Activated CD8-positive, alpha-beta memory T cell treated with anti-CD3 and anti-CD28 coated beads, Interleukin-2, amount 10 ng/mL, durations not matched to agents 7 days and 5 days (primary cell): ENCODE results near the gene CDH6. TPM values are rescaled to one million over a fixed set of nuclear protein-coding genes. Genes with fewer than 3 reads are reported as not detected.

ENCODE experiments used
- ATAC-seq: fragments of 150-1000 bp; cut with Tn5 transposase; one replicate; pipeline ENCODE4 v1.10.0; 2021; ENCODE audit warnings: moderate library complexity
- CTCF ChIA-PET: fragments of 350-600 bp; sonication (Branson Sonifier 250); formaldehyde crosslinking; loops from one replicate; lab custom pipeline; 2021; ENCODE audit warnings: antibody characterized with exemption; lab: Charles Lee
- DNase-seq: peaks from one replicate; pipeline ENCODE4 v3.0.0-alpha.2; 2020
- H3K27ac Mint-ChIP-seq: one replicate; pipeline ENCODE4 v1.8.0; 2021; ENCODE audit warnings: mild to moderate bottlenecking, mixed read lengths
- H3K27me3 Mint-ChIP-seq: one replicate; pipeline ENCODE4 v1.8.0; 2021; ENCODE audit warnings: mixed read lengths
- H3K36me3 Mint-ChIP-seq: one replicate; pipeline ENCODE4 v1.8.0; 2021; ENCODE audit warnings: mild to moderate bottlenecking, mixed read lengths
- H3K4me1 Mint-ChIP-seq: one replicate; pipeline ENCODE4 v1.8.0; 2021; ENCODE audit warnings: mixed read lengths
- H3K4me3 Mint-ChIP-seq: one replicate; pipeline ENCODE4 v1.8.0; 2021; ENCODE audit warnings: mild to moderate bottlenecking, moderate library complexity, mixed read lengths
- H3K9me3 Mint-ChIP-seq: one replicate; pipeline ENCODE4 v1.8.0; 2022; ENCODE audit warnings: low read depth, mixed read lengths
- total RNA-seq, 2 experiments: library from RNA; stranded (reverse); gene quantifications; one replicate each; pipeline ENCODE4 v1.2.3, GENCODE V29; 2021

CDH6 gene
- total RNA-seq, 2 experiments from 2014 or later: not detected

DNA sequence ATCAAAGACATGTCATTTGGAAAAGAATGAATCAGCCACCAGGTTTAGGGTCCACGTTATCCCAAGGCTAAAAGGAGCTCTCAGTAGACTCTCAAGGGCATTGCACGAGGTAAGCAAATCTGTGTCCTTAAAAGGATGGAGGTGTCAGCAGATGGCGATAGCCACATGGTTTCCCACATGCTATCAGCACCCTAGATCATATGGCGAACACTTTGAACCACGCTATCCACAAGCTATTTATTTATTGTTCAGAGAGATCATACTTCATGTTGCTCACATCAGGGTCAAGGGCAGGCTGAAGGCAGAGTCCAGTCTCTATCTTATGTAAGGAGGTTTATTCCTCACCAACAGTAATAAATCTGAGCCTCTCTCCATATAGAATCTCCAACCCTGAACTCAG, 43.7 kb downstream of the CDH6 start:
- Mint-ChIP-seq H3K9me3 (no peaks in the 10 kb centered on the region), H3K4me3 (no peak overlapping the region), H3K27ac (no peak overlapping the region), H3K4me1 (no peaks in the 10 kb centered on the region), H3K36me3 (no peaks in the 10 kb centered on the region), H3K27me3 (no peaks in the 10 kb centered on the region)
- CTCF ChIA-PET: no interaction called here
- no peak for ATAC-seq
- DNase-seq: no peak

DNA sequence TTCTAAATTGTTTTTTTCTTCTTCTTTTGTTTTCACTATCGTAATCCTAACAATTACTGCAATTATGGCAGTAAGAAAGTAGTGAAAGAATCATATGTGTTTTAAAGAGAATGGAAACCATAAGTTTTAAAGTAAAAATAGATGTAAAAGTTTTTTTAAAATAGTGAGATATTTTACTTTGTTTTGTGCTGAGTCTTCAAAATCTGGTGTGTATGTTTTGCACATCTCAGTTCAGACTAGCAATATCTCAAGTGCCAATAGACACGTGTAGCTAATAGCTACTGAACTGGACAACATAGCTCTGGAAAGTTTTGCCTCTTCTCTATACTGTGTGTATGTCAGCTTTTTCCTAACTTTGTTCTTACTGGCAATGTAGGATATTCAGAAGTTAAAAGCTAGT, 45.0 kb downstream of the CDH6 start:
- DNase-seq: no peak
- Mint-ChIP-seq H3K27me3 (no peaks in the 10 kb centered on the region), H3K27ac (no peak overlapping the region), H3K36me3 (no peaks in the 10 kb centered on the region), H3K9me3 (no peaks in the 10 kb centered on the region), H3K4me3 (no peak overlapping the region), H3K4me1 (no peaks in the 10 kb centered on the region)
- no peak for ATAC-seq
- CTCF ChIA-PET: no interaction called here

DNA sequence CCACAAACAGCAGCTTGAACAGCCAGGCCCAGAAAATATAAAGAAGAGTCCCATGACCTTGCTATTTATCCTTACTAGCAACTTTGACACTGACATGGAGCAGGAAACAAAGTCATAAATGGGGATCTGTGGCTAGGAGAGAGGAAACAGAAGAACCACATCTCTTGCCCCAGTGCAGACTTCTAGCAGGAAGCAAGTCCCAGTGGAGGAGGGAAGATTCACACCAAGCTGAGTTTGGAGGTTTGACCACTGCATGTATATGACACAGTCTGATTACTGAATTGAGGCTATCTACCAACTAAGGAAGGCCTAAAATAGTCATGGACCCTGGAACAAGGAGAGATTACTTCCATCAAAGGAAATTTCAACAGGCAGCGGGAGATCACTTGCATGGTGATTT, 51.4 kb downstream of the CDH6 start:
- CTCF ChIA-PET: no interaction called here

DNA sequence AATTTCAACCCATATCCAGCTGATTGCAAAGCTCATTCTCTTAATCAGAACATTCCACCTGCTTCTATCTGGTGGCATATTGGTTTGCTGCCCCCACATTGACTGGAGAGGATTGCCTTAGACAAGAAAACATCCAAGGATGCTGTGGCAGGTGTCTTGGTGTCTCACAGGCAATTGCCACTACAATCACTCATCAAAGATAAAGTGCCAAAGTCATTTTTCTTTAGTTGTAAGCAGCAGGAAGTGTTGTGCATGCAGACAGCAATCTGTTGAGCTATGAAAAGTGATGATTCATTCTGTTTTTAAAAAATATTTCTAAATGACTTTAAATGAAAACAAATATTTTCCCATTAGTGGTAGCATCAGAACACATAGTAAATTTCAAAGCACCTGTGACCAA, 53.9 kb downstream of the CDH6 start:
- CTCF ChIA-PET: interaction anchor here (0.9 to 1.8 kb wide), 2 partner anchors 15 to 23 kb away, joined by 3 to 6 read pairs; no protein-coding TSS in a partner anchor
- DNase-seq: no peak

More for the DNA sequence above, 51.4 kb downstream of the CDH6 start:
- H3K27me3 Mint-ChIP-seq: no peaks in the 10 kb centered on the region
- H3K36me3 Mint-ChIP-seq: no peaks in the 10 kb centered on the region
- ATAC-seq: no peak
- H3K27ac Mint-ChIP-seq: no peak overlapping the region
- H3K9me3 Mint-ChIP-seq: no peaks in the 10 kb centered on the region
- H3K4me1 Mint-ChIP-seq: no peaks in the 10 kb centered on the region
- DNase-seq: no peak
- H3K4me3 Mint-ChIP-seq: no peak overlapping the region

DNA sequence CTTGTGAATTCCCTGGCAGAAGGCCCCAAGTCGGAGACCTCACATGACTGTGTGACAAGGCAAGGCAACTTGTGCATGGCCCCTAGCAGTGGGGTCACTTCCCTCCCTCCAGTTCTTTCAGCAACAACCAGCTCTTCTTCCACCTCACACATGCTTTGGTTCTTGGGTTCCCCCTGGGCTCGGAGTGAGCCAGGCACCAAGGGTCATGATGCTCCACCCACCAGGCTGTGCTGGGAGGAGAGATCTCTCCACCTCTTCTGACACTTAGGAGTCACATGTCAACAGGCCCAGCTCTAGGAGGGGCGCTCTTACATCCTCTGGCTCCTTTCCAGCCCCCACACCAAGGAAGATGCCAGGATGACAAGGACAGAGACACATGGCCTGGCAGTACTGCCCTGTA, 56.7 kb downstream of the CDH6 start:
- CTCF ChIA-PET: no interaction called here
- H3K27ac Mint-ChIP-seq: no peak overlapping the region
- no peaks in the 10 kb centered on the region for H3K27me3 Mint-ChIP-seq
- H3K4me3 Mint-ChIP-seq: no peak overlapping the region
- peaks cover 3% of the 10 kb centered on the region for H3K9me3 Mint-ChIP-seq
- H3K36me3 Mint-ChIP-seq: no peaks in the 10 kb centered on the region
- no peak for ATAC-seq
- no peaks in the 10 kb centered on the region for H3K4me1 Mint-ChIP-seq
- no peak for DNase-seq

More for the DNA sequence above, 53.9 kb downstream of the CDH6 start:
- Mint-ChIP-seq H3K9me3 (no peaks in the 10 kb centered on the region), H3K27ac (no peak overlapping the region), H3K27me3 (no peaks in the 10 kb centered on the region), H3K4me3 (no peak overlapping the region), H3K4me1 (no peaks in the 10 kb centered on the region), H3K36me3 (no peaks in the 10 kb centered on the region)
- ATAC-seq: no peak

DNA sequence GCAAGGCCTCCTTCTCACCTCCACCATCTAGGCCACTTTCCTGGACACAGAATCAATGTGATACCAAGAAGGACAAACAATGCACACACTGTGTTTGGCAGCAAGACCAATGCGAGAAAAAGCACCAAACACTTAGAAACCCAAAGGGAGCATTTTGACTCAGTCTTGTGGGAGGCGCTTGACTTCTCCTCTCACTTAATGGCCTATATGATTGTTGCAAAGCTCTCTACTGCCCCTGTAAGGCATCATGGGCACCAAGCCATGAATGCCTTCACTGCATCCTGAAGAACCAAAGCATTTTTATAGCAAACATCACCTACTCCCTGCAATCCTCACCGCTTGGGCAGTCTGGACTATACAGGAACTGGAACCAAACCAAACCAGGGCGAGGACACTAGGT, 57.5 kb downstream of the CDH6 start:
- CTCF ChIA-PET: no interaction called here
- no peak overlapping the region for H3K27ac Mint-ChIP-seq
- H3K4me3 Mint-ChIP-seq: no peak overlapping the region
- no peaks in the 10 kb centered on the region for H3K36me3 Mint-ChIP-seq
- no peaks in the 10 kb centered on the region for H3K27me3 Mint-ChIP-seq
- H3K9me3 Mint-ChIP-seq: peaks cover 3% of the 10 kb centered on the region
- no peak for ATAC-seq
- no peaks in the 10 kb centered on the region for H3K4me1 Mint-ChIP-seq
- DNase-seq: no peak

DNA sequence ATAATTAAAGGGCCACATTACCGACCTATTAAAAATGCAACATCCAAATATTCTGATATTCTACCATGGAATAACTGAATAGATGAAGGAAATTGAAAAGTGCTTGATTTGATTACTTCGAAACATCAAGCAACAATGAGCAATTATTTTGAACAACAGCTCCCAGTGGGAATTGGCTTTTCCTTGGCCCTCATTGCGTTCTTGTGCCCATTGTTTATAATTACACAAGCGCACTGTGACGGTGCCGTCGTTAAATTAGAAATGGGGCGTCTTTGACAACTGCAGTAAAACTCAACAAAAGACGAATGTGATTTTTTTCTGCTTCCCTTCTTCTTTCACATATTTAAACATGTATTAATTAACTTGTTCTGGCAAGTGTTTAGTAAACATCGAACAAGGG, 61.6 kb downstream of the CDH6 start:
- no peaks in the 10 kb centered on the region for H3K27me3 Mint-ChIP-seq
- no peaks in the 10 kb centered on the region for H3K36me3 Mint-ChIP-seq
- peaks cover 3% of the 10 kb centered on the region for H3K9me3 Mint-ChIP-seq
- H3K4me3 Mint-ChIP-seq: no peak overlapping the region
- DNase-seq: no peak
- no peaks in the 10 kb centered on the region for H3K4me1 Mint-ChIP-seq
- CTCF ChIA-PET: interaction anchor here (1.5 kb wide), 1 partner anchor 16 kb away, joined by 4 read pairs; no protein-coding TSS in a partner anchor
- ATAC-seq: no peak
- no peak overlapping the region for H3K27ac Mint-ChIP-seq

DNA sequence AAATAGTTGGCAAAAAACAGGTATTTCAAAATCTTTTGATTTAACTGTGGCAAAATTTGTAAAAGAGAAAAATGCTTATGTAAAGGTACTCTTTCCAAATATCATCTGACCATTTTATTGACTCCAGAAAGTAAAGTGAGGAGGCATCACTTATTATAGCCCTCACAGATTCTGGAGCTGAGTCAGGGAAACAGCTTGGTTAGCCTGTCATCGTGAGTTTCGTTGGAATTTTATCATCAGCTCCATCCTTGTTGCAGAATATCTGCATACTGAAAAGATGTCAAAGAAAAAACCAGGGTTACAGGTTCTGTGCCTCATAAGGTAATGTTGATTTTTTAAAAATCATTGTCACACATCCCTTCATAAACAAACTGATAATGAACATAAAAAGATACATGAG, 74.8 kb downstream of the CDH6 start:
- H3K9me3 Mint-ChIP-seq: no peaks in the 10 kb centered on the region
- CTCF ChIA-PET: no interaction called here
- H3K4me3 Mint-ChIP-seq: no peak overlapping the region
- no peaks in the 10 kb centered on the region for H3K27me3 Mint-ChIP-seq
- H3K27ac Mint-ChIP-seq: no peak overlapping the region
- no peak for DNase-seq
- no peak for ATAC-seq
- H3K36me3 Mint-ChIP-seq: no peaks in the 10 kb centered on the region
- no peaks in the 10 kb centered on the region for H3K4me1 Mint-ChIP-seq

DNA sequence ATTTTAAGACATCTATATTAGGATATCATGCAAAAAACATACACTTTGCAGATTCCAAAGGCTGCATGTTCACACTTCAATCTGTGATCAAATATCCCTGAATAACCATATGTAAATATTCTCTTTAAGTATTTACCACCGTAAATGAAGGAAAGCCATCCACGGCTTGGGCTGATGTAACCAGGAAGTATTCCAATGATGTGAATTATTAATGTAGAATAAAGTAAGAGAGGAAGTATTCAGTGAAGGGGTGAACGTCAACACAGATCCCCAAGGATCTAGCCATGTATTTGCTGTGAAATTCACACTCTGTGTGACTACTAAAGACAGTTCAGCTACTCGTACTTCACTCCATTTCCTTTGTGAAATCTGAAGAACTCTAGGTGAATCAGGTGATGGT, 75.2 kb downstream of the CDH6 start:
- DNase-seq: no peak
- H3K9me3 Mint-ChIP-seq: no peaks in the 10 kb centered on the region
- ATAC-seq: no peak
- CTCF ChIA-PET: no interaction called here
- H3K4me1 Mint-ChIP-seq: no peaks in the 10 kb centered on the region
- no peaks in the 10 kb centered on the region for H3K36me3 Mint-ChIP-seq
- H3K4me3 Mint-ChIP-seq: no peak overlapping the region
- H3K27ac Mint-ChIP-seq: no peak overlapping the region
- H3K27me3 Mint-ChIP-seq: no peaks in the 10 kb centered on the region

DNA sequence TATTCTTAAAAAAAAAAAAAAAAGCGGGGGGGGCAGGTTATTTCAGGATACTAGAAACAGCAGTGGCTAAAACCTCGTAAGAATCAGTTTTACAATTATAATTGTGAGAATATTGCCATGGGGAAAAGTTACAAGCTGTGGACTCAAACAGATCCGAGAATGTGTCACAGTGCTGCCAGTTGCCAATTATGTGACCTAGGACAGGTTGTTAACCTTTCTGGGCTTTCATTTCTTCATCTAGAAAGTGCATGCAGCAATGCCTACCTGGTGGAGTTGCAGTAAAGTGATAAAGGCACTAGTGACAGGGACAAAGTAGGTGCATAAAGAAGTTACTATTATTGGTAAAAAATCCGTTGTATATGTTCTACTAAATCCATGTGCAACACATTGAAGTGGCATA, 75.8 kb downstream of the CDH6 start:
- ATAC-seq: no peak
- no peaks in the 10 kb centered on the region for H3K27me3 Mint-ChIP-seq
- H3K27ac Mint-ChIP-seq: no peak overlapping the region
- no peaks in the 10 kb centered on the region for H3K9me3 Mint-ChIP-seq
- H3K36me3 Mint-ChIP-seq: no peaks in the 10 kb centered on the region
- no peak overlapping the region for H3K4me3 Mint-ChIP-seq
- H3K4me1 Mint-ChIP-seq: no peaks in the 10 kb centered on the region
- CTCF ChIA-PET: no interaction called here
- DNase-seq: no peak

DNA sequence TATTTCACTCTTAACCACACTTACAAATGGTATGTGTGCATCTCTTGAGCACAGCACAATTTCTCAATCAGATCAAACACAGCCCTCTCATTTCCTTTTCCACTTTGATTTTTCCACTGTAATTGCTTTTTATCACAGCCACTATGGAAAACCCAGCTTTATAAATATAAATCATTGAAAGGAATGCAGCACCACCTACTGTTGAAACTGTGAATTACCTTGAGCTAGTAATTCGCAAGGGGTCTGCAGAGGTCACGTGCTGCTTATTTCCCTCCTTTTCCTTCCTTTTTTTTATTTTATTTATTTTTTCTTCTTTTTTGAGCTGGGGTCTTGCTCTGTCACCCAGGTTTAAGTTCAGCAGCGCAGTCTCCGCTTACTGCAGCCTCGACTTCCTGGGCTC, 76.9 kb downstream of the CDH6 start:
- Mint-ChIP-seq H3K27ac (no peak overlapping the region), H3K36me3 (no peaks in the 10 kb centered on the region), H3K4me3 (no peak overlapping the region), H3K9me3 (no peaks in the 10 kb centered on the region), H3K4me1 (no peaks in the 10 kb centered on the region), H3K27me3 (no peaks in the 10 kb centered on the region)
- ATAC-seq (no peak), DNase-seq (no peak)
- CTCF ChIA-PET: interaction anchor here (0.8 to 1.4 kb wide), 6 partner anchors 14 to 1230 kb away, joined by 3 to 4 read pairs (median 3); no protein-coding TSS in a partner anchor

DNA sequence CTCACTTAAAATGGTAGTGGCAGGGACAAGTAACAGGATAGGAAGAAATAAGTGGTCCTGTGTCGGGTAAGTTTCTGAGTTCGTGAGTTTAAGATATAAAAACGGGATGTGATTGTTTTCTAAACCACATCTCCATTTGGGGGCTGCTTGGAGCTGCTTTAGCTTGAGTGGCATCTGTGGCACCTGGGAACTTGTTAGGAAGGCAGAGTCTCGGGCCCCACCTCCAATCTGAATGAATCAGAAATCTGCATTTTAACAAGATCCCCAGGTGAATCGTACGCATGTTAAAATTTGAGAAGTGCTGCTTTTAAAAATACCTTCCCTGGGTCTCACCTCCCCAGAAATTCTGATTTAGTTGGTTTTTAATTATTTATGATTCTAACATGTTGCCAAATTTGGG, 78.1 kb downstream of the CDH6 start:
- H3K4me3 Mint-ChIP-seq: no peak overlapping the region
- no peaks in the 10 kb centered on the region for H3K36me3 Mint-ChIP-seq
- CTCF ChIA-PET: no interaction called here
- no peaks in the 10 kb centered on the region for H3K9me3 Mint-ChIP-seq
- no peaks in the 10 kb centered on the region for H3K27me3 Mint-ChIP-seq
- DNase-seq: no peak
- no peak for ATAC-seq
- no peaks in the 10 kb centered on the region for H3K4me1 Mint-ChIP-seq
- no peak overlapping the region for H3K27ac Mint-ChIP-seq

DNA sequence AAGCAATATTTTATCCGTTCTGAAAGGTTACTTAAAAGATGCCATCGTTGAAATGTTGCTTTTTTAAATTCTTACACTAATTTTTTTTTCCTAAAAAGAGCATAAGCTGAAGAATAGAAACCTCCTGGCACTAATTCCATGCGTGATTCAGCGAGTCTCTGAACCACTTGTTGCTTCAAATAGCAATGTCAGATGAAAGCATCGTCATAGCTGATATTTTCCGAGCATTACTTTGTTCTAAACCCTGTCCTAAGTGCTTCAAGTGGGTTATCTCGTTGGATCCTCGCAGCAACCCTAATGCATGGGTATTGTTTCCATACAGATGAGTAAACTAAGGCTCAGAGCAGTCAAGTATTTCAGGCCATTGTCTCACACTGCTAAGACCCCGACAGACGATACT, 79.7 kb downstream of the CDH6 start:
- no peak overlapping the region for H3K27ac Mint-ChIP-seq
- H3K9me3 Mint-ChIP-seq: no peaks in the 10 kb centered on the region
- H3K27me3 Mint-ChIP-seq: no peaks in the 10 kb centered on the region
- DNase-seq: no peak
- H3K4me1 Mint-ChIP-seq: no peaks in the 10 kb centered on the region
- CTCF ChIA-PET: no interaction called here
- no peaks in the 10 kb centered on the region for H3K36me3 Mint-ChIP-seq
- no peak overlapping the region for H3K4me3 Mint-ChIP-seq
- ATAC-seq: no peak

DNA sequence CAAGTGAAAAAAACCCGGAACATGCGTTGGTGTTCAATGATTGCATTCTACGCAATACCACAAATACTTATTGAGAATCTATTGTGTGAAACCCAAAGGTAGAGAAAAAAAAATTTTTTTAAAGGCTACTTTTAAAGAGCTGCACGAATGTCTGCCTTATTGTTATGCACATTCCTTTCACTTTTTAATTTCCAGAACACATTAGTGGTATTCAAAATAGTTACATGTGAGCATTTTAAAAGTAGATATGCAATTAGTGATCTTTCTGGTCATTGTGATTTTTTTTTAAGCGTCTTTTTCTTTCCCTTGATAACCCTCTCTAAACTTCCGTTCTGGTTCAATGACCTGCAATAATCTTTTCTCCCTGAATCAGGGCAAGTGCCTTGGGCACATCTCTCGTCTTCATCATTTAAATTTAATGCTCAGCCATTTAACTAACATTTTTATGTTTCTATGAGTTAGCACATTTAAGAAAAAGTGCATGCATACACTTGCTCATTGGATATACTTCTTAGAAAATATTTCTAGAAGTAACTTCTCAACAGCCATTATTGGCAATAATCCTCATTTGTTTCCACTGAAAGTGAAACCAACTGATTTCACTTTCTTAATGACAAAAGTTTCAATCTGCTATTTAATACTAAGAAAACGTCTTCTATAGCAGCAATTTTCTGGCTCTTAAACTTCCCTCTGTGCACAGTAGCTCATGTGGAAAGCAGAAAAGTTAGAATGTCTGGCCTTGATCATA, 80.3 kb downstream of the CDH6 start:
- no peak overlapping the region for H3K4me3 Mint-ChIP-seq
- DNase-seq (no peak), ATAC-seq (no peak)
- H3K27ac Mint-ChIP-seq: no peak overlapping the region
- H3K27me3 Mint-ChIP-seq: no peaks in the 10 kb centered on the region
- H3K36me3 Mint-ChIP-seq: no peaks in the 10 kb centered on the region
- CTCF ChIA-PET: no interaction called here
- H3K9me3 Mint-ChIP-seq: no peaks in the 10 kb centered on the region
- H3K4me1 Mint-ChIP-seq: no peaks in the 10 kb centered on the region
